K562 (cell line): ENCODE data around the gene IPCEF1. TPM values are rescaled to one million over a fixed set of nuclear protein-coding genes. Genes with fewer than 3 reads are reported as not detected.

Experiments used
- ATAC-seq: fragments of 200-7000 bp; cut with Tn5 transposase; 3 replicates; pipeline ENCODE4 v1.9.1; 2020; ENCODE audit warnings: moderate library complexity
- BruUV-seq: library from RNA; stranded (reverse); fragments of 400-500 nt; replicated peaks from 2 replicates; lab custom pipeline; 2021; lab: Mats Ljungman, UMichigan
- CTCF ChIA-PET: fragments of 300-600 bp; formaldehyde crosslinking; extraction: SDS; loops from one replicate; lab custom pipeline; 2021; ENCODE audit warnings: low intra/inter-chr PET ratio; lab: Yijun Ruan, JAX
- POLR2A ChIA-PET: fragments of 300-600, 350-650 bp; sonication (Branson Sonifier 250); formaldehyde crosslinking; extraction: SDS; loops from one replicate; lab custom pipeline; 2021; ENCODE audit warnings: antibody characterized with exemption, inconsistent platforms; lab: Yijun Ruan, JAX
- DNase-seq, 4 experiments: peaks; one replicate each; pipeline versions ENCODE4 v3.0.0 to v3.0.0-alpha.2; 2011 to 2018; ENCODE audit warnings: low spot score in 3 of 4, mixed read lengths in 3 of 4; ENCODE audit errors: extremely low read depth in 1 of 4
- FAIRE-seq: peaks from 2 replicates; lab custom pipeline; 2011; peaks lifted over from hg19 to GRCh38; lab: Jason Lieb, UNC
- H2AFZ ChIP-seq: 2 replicates; pipeline ENCODE4 v1.6.0; 2011; ENCODE audit warnings: low read depth, low read length, control low read depth, inconsistent platforms
- H3K27ac ChIP-seq: fragments of 200-600 bp; 3 replicates; pipeline ENCODE4 v1.8.0; 2011; ENCODE audit warnings: low read depth, mild to moderate bottlenecking, control low read depth, inconsistent platforms, low read length, moderate library complexity, mixed read lengths; ENCODE audit errors: extremely low read depth
- H3K27me3 ChIP-seq, 2 experiments: fragments of 300-600 bp in 1 of 2; 2 replicates in 1 of 2; 3 replicates in 1 of 2; pipeline versions ENCODE4 v1.6.0 to v1.8.0; 2011; ENCODE audit warnings: inconsistent platforms in 2 of 2, low read length in 2 of 2, mild to moderate bottlenecking in 1 of 2, mixed read lengths in 1 of 2, moderate library complexity in 1 of 2; ENCODE audit not compliant: control insufficient read depth in 2 of 2, insufficient read depth in 2 of 2
- H3K36me3 ChIP-seq: fragments of 300-600 bp; 3 replicates; pipeline ENCODE4 v1.8.0; 2011; ENCODE audit warnings: mild to moderate bottlenecking, low read length, inconsistent platforms; ENCODE audit not compliant: control insufficient read depth, insufficient read depth
- H3K4me1 ChIP-seq, 2 experiments: fragments of 200-600 bp in 1 of 2; replicated peaks in 1 of 2; 2 replicates in 1 of 2; 3 replicates in 1 of 2; pipeline versions ENCODE4 v1.5.1 to v1.8.0; 2011; ENCODE audit warnings: inconsistent platforms in 2 of 2, low read length in 2 of 2, mild to moderate bottlenecking in 1 of 2, mixed read lengths in 1 of 2, moderate library complexity in 1 of 2; ENCODE audit not compliant: control insufficient read depth in 2 of 2, insufficient read depth in 2 of 2
- H3K4me2 ChIP-seq: 2 replicates; pipeline ENCODE4 v1.6.1; 2011; ENCODE audit warnings: low read length, control low read depth, inconsistent platforms, mixed read lengths; ENCODE audit not compliant: insufficient read depth
- H3K4me3 ChIP-seq: fragments of 200-600 bp; sonication (generic), shearing (Covaris generic); 2 replicates; pipeline ENCODE4 v1.5.1; 2016; ENCODE audit warnings: control low read depth, inconsistent platforms
- H3K79me2 ChIP-seq: fragments of 200-600 bp; 3 replicates; pipeline ENCODE4 v1.8.0; 2011; ENCODE audit warnings: low read length, inconsistent platforms; ENCODE audit not compliant: control insufficient read depth, insufficient read depth
- H3K9ac ChIP-seq, 2 experiments: 2 replicates each; pipeline versions ENCODE4 v1.6.0 to v1.6.1; 2011; ENCODE audit warnings: low read depth in 2 of 2, low read length in 2 of 2, control low read depth in 1 of 2, inconsistent platforms in 1 of 2, mild to moderate bottlenecking in 1 of 2, mixed read lengths in 1 of 2; ENCODE audit not compliant: insufficient read depth in 1 of 2
- H3K9me1 ChIP-seq: one replicate; pipeline ENCODE4 v1.6.0; 2011; ENCODE audit warnings: inconsistent platforms, mild to moderate bottlenecking, low read length, moderate library complexity; ENCODE audit not compliant: control insufficient read depth, insufficient read depth
- H3K9me3 ChIP-seq: replicated peaks from 2 replicates; pipeline ENCODE4 v1.5.1; 2011; ENCODE audit warnings: low read depth, low read length, inconsistent platforms; ENCODE audit not compliant: control insufficient read depth, insufficient read depth
- H4K20me1 ChIP-seq: replicated peaks from 2 replicates; pipeline ENCODE4 v1.6.1; 2011; ENCODE audit warnings: low read length, inconsistent platforms, mixed read lengths; ENCODE audit not compliant: control insufficient read depth, insufficient read depth
- EP400 ChIP-seq: fragments of 450-650 bp; IDR thresholded peaks from 2 replicates; pipeline ENCODE4 v1.6.1; 2017; ENCODE audit warnings: antibody characterized with exemption, mild to moderate bottlenecking, moderate library complexity
- PHTF2 ChIP-seq: fragments of 250-450 bp; sonication (Bioruptor Pico); IDR thresholded peaks from 2 replicates; pipeline ENCODE4 v1.5.0; 2021; ENCODE audit warnings: mild to moderate bottlenecking
- PURB ChIP-seq: sonication (generic); formaldehyde crosslinking; IDR thresholded peaks from 2 replicates; pipeline ENCODE4 v1.9.0; 2021; ENCODE audit warnings: low read depth, mild to moderate bottlenecking, missing genetic modification reagents
- SAFB2 ChIP-seq: fragments of 200-400 bp; formaldehyde crosslinking; IDR thresholded peaks from 2 replicates; pipeline ENCODE4 v1.6.1; 2018; ENCODE audit warnings: borderline replicate concordance, low read length, low read depth, moderate library complexity; ENCODE audit not compliant: severe bottlenecking
- ZNF165 ChIP-seq: fragments of 250-450 bp; sonication (Bioruptor Pico); IDR thresholded peaks from 2 replicates; pipeline ENCODE4 v1.4.0; 2020; ENCODE audit warnings: borderline replicate concordance
- ZZZ3 ChIP-seq: fragments of 450-650 bp; IDR thresholded peaks from 2 replicates; pipeline ENCODE4 v1.6.1; 2016; ENCODE audit warnings: antibody characterized with exemption, mild to moderate bottlenecking, moderate library complexity
- WGBS: fragments of 100-300 bp; shearing (Covaris generic); methylation state at CpG from one replicate; pipeline ENCODE4 v1.1.6; 2016; ENCODE audit warnings: low coverage, mixed read lengths; ENCODE audit not compliant: insufficient coverage; ENCODE audit errors: missing lambda C conversion rate; 5-methylcytosine and 5-hydroxymethylcytosine counted together
- in situ Hi-C: fragments of 300-500 bp; cut with MboI; formaldehyde crosslinking; loops from 4 replicates; pipeline ENCODE4 v1.15.0; 2018; ENCODE audit warnings: inconsistent platforms, mixed read lengths
- intact Hi-C: fragments of 100-400 bp; cut with micrococcal nuclease; formaldehyde crosslinking; loops from 2 replicates; pipeline ENCODE4 v1.14.2; 2022
- polyA plus RNA-seq, 8 experiments: library from polyadenylated mRNA; depleted of rRNA in 4 of 8; stranded (reverse) in 5 of 8; unstranded in 3 of 8; fragments of >200 nt; fragmentation: Nextera tagmentation in 2 of 8; fragmentation: Illumina TruSeq in 1 of 8; extraction: Ambion mirVana in 2 of 8; extraction: Trizol in 1 of 8; gene quantifications; 2 replicates each; pipeline versions ENCODE4 v1.2.1 to v1.2.3, GENCODE V29; 2011 to 2014; ENCODE audit warnings: inconsistent platforms in 1 of 8, missing spikeins in 1 of 8
- total RNA-seq, 7 experiments: library from RNA; depleted of rRNA in 6 of 7; stranded (reverse); fragments of >200 nt in 6 of 7; fragmentation: Illumina TruSeq in 2 of 7; extraction: Trizol in 2 of 7; gene quantifications; 2 replicates each; pipeline versions ENCODE4 v1.2.1 to v1.2.3, GENCODE V29; 2011 to 2021; ENCODE audit warnings: low replicate concordance in 1 of 7
- TF ChIP-seq, protein P1 (sequence below): fragments of 250-450 bp; sonication (Bioruptor Pico); IDR thresholded peaks from 2 replicates; pipeline ENCODE4 v1.5.0; 2022; ENCODE audit warnings: mild to moderate bottlenecking
- TF ChIP-seq, protein P2 (sequence below): fragments of 450-650 bp; IDR thresholded peaks from one replicate; pipeline ENCODE4 v1.6.1; 2018; ENCODE audit warnings: mild to moderate bottlenecking, moderate library complexity; ENCODE audit not compliant: partially characterized antibody

Gene IPCEF1
- total and polyA plus RNA-seq, 9 of the 15 experiments (the other 6 are each of a cell fraction or from before 2014, with no cell fraction given) = 0.14 to 0.18 TPM; not detected in 7

GRCh38 chr6:154159126-154159525 lies 197.5 kb downstream of the IPCEF1 start:
- Histone ChIP-seq H3K4me1 (no peaks in the 10 kb centered on the region), H3K79me2 (no peaks in the 10 kb centered on the region), H3K27ac (no peak overlapping the region), H2AFZ (no peak overlapping the region), H4K20me1 (no peaks in the 10 kb centered on the region), H3K9me1 (no peaks in the 10 kb centered on the region), H3K27me3 (no peaks in the 10 kb centered on the region), H3K4me3 (no peak overlapping the region), H3K4me2 (no peak overlapping the region), H3K36me3 (no peaks in the 10 kb centered on the region), H3K9ac (no peak overlapping the region), H3K9me3 (no peaks in the 10 kb centered on the region)
- TF ChIP-seq, protein P1, sequence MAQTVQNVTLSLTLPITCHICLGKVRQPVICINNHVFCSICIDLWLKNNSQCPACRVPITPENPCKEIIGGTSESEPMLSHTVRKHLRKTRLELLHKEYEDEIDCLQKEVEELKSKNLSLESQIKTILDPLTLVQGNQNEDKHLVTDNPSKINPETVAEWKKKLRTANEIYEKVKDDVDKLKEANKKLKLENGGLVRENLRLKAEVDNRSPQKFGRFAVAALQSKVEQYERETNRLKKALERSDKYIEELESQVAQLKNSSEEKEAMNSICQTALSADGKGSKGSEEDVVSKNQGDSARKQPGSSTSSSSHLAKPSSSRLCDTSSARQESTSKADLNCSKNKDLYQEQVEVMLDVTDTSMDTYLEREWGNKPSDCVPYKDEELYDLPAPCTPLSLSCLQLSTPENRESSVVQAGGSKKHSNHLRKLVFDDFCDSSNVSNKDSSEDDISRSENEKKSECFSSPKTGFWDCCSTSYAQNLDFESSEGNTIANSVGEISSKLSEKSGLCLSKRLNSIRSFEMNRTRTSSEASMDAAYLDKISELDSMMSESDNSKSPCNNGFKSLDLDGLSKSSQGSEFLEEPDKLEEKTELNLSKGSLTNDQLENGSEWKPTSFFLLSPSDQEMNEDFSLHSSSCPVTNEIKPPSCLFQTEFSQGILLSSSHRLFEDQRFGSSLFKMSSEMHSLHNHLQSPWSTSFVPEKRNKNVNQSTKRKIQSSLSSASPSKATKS = no peak
- TF ChIP-seq ZNF165 (CRISPR knock-in tag) (no peak), PHTF2 (CRISPR knock-in tag) (no peak), ZZZ3 (no peak), SAFB2 (no peak), PURB (CRISPR knock-in tag) (no peak), EP400 (no peak)
- TF ChIP-seq, protein P2, sequence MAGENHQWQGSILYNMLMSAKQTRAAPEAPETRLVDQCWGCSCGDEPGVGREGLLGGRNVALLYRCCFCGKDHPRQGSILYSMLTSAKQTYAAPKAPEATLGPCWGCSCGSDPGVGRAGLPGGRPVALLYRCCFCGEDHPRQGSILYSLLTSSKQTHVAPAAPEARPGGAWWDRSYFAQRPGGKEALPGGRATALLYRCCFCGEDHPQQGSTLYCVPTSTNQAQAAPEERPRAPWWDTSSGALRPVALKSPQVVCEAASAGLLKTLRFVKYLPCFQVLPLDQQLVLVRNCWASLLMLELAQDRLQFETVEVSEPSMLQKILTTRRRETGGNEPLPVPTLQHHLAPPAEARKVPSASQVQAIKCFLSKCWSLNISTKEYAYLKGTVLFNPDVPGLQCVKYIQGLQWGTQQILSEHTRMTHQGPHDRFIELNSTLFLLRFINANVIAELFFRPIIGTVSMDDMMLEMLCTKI = no peak
- ChIA-PET POLR2A (interaction anchor here (0.7 kb wide), 1 partner anchor 8 kb away, joined by 3 read pairs; no protein-coding TSS in a partner anchor), CTCF (no interaction called here)
- ATAC-seq = no peak
- no TSS peak for BruUV-seq
- in situ Hi-C loops (loop anchor here (10.0 to 25.0 kb wide), 2 partner anchors 516 to 653 kb away; no protein-coding TSS in a partner anchor), intact Hi-C loops (loop anchor here (10.0 kb wide), 2 partner anchors 336 to 646 kb away; no protein-coding TSS in a partner anchor)
- no peak for DNase-seq
- 2% methylated on average over 2 of the region's 2 CpGs for WGBS
- FAIRE-seq = no peak
